ENCODE data around the gene CRACR2A.

Gene CRACR2A

DNA sequence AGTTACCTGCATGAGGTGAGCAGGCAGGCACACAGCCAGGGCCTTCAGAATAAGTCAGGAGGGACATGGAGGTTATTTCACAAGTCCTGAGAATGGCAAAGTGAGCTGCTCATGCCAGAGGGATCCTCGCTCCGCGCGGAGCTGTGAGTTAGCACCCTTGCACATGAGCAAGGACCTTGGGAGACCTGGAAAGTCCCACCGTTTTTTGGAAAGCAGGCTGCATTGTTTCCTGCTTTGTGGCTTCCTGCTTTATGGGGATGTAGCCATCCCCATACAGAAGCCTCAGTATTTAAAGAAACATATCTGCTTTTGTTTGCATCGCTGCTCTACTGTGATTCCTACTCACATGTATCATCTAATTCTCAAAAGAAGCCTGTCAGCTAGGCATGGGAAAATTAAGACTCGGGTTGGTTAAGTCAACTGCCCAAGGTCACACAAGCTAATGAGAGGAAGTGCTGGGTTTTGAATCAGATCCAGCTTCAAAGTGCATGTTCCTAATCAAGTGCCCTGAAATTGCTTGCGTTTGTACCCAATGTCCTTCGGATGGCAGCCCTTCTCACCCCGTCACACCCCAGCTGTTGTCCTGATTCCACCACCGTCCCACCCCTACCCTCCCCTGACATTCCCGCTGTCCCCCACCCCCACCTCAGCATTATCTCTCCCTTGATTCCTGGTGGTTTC lies 106.2 kb downstream of the CRACR2A start:
- no peak for DNase-seq (ENCODE audit: low read depth)
- TF ChIP-seq MYC (IDR thresholded peaks at IDR 0.05; ENCODE audit: low read depth, low read length): no peak
- no peak for TF ChIP-seq POLR2A (IDR thresholded peaks at IDR 0.05; ENCODE audit: extremely low read depth, insufficient read length)
- TF ChIP-seq, protein P1, sequence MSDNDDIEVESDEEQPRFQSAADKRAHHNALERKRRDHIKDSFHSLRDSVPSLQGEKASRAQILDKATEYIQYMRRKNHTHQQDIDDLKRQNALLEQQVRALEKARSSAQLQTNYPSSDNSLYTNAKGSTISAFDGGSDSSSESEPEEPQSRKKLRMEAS (IDR thresholded peaks at IDR 0.05; ENCODE audit: low read depth, low read length): no peak
- TF ChIP-seq, protein P2, sequence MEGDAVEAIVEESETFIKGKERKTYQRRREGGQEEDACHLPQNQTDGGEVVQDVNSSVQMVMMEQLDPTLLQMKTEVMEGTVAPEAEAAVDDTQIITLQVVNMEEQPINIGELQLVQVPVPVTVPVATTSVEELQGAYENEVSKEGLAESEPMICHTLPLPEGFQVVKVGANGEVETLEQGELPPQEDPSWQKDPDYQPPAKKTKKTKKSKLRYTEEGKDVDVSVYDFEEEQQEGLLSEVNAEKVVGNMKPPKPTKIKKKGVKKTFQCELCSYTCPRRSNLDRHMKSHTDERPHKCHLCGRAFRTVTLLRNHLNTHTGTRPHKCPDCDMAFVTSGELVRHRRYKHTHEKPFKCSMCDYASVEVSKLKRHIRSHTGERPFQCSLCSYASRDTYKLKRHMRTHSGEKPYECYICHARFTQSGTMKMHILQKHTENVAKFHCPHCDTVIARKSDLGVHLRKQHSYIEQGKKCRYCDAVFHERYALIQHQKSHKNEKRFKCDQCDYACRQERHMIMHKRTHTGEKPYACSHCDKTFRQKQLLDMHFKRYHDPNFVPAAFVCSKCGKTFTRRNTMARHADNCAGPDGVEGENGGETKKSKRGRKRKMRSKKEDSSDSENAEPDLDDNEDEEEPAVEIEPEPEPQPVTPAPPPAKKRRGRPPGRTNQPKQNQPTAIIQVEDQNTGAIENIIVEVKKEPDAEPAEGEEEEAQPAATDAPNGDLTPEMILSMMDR (IDR thresholded peaks at IDR 0.05; ENCODE audit: low read depth, low read length): no peak
- H3K4me3 ChIP-seq (ENCODE audit: low read depth, low read length): no peak overlapping the region

DNA sequence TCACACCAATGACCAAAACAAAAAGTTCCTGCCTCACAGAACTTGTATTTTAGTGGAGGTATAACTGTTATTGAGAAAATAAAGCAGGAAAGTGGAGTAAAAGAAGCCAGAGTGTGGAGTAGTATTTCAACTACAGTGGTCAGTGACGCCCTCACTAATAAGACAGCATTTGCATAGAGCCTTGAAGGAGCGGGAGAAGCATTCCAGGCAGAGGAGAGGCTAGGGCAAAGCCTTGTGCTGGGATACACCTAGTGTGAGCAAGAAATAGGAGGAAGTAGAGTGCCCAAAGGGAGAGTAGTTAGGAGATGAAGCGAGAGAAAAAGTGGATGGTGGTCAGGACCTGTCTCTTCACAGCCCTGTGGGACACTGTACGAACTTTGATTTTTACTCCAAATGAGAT lies 107.8 kb downstream of the CRACR2A start:
- DNase-seq (ENCODE audit: low read depth): no peak
- TF ChIP-seq MYC (IDR thresholded peaks at IDR 0.05; ENCODE audit: low read depth, low read length): no peak
- TF ChIP-seq POLR2A (IDR thresholded peaks at IDR 0.05; ENCODE audit: extremely low read depth, insufficient read length): no peak
- TF ChIP-seq, protein P2 (IDR thresholded peaks at IDR 0.05; ENCODE audit: low read depth, low read length): no peak
- TF ChIP-seq, protein P1 (IDR thresholded peaks at IDR 0.05; ENCODE audit: low read depth, low read length): no peak
- H3K4me3 ChIP-seq (ENCODE audit: low read depth, low read length): no peak overlapping the region

DNA sequence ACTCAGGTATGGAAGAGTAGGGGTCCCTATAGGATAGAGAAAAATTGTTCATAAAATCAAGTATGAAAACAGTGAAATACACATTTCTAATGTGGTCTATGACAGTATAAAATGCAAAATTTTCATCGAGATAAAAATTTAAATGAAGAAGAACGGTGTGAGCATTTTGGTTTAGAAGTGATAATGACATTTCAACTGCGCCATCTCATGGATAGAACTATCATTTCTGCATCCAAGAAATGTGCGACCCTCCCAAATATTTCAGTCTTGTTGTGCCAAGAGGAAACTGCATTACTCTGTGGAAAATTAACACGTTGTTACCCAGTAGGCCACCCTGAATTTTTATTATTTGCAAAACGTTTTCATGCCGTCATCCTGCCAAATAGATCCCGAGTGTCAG lies 108.8 kb downstream of the CRACR2A start:
- TF ChIP-seq, protein P2 (IDR thresholded peaks at IDR 0.05; ENCODE audit: low read depth, low read length): no peak
- no peak for TF ChIP-seq POLR2A (IDR thresholded peaks at IDR 0.05; ENCODE audit: extremely low read depth, insufficient read length)
- TF ChIP-seq, protein P1 (IDR thresholded peaks at IDR 0.05; ENCODE audit: low read depth, low read length): no peak
- no peak for TF ChIP-seq MYC (IDR thresholded peaks at IDR 0.05; ENCODE audit: low read depth, low read length)
- H3K4me3 ChIP-seq (ENCODE audit: low read depth, low read length): no peak overlapping the region
- DNase-seq (ENCODE audit: low read depth): no peak

DNA sequence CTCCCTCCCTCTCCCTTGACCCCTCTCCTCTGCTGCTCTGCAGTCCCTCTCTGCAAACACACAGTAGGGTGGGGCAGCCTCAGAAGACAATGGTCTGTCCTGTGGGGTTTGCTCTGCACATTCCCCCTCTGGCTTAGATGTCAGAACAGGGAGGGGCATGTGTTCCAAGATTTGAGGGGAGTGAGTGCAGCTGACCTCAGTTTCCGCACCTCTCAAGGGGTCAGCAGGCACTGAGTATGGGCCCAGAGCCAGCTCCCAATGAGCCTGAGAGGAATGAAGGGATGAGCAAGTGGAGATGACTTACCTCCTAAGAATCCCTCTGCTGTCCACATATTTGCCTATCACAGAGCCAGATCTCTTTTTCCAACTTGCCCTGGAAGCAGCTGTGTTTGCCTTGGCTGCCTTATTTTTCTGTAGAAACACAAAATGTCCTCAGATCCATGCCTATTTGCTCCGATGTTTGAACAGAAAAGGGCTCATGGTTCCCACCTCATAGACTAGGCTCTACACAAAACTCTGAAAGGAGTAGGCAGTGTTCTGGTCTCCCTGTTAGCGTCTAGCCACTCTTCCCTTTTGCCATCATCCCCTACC lies 111.4 kb downstream of the CRACR2A start:
- H3K4me3 ChIP-seq (ENCODE audit: low read depth, low read length): no peak overlapping the region
- TF ChIP-seq, protein P2 (IDR thresholded peaks at IDR 0.05; ENCODE audit: low read depth, low read length): no peak
- TF ChIP-seq, protein P1 (IDR thresholded peaks at IDR 0.05; ENCODE audit: low read depth, low read length): no peak
- TF ChIP-seq POLR2A (IDR thresholded peaks at IDR 0.05; ENCODE audit: extremely low read depth, insufficient read length) (no peak), MYC (IDR thresholded peaks at IDR 0.05; ENCODE audit: low read depth, low read length) (no peak)
- DNase-seq (ENCODE audit: low read depth): no peak

DNA sequence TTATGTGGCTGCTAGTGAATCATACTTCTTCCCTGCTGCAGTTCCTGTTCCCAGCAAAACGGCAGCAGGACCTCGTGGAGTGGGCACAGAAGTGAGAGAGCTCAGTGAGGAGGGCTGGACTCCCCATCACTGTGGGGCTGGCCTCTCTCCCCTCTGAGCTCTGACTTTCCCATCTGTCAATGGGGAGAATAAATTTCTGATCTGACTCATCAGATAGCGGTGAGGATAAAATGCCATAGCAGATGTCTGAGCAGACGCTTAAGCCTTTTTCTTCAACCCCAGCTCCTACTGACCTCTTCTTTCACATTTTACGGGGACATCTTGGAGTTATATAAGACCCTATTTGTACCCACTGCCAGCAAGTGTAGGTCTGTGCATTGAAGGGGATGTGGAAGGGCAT lies 116.6 kb downstream of the CRACR2A start:
- no peak for DNase-seq (ENCODE audit: low read depth)
- no peak overlapping the region for H3K4me3 ChIP-seq (ENCODE audit: low read depth, low read length)
- TF ChIP-seq, protein P1 (IDR thresholded peaks at IDR 0.05; ENCODE audit: low read depth, low read length): no peak
- TF ChIP-seq, protein P2 (IDR thresholded peaks at IDR 0.05; ENCODE audit: low read depth, low read length): no peak
- no peak for TF ChIP-seq MYC (IDR thresholded peaks at IDR 0.05; ENCODE audit: low read depth, low read length)
- TF ChIP-seq POLR2A (IDR thresholded peaks at IDR 0.05; ENCODE audit: extremely low read depth, insufficient read length): no peak

All from NB4 (cell line).